ENCODE data around the gene ACTL9.
"Not testable (repeated sequence)": the region's sequence is repeated elsewhere in the genome, so short reads cannot be mapped to it uniquely, and the experiment has no call there.

Gene ACTL9, protein sequence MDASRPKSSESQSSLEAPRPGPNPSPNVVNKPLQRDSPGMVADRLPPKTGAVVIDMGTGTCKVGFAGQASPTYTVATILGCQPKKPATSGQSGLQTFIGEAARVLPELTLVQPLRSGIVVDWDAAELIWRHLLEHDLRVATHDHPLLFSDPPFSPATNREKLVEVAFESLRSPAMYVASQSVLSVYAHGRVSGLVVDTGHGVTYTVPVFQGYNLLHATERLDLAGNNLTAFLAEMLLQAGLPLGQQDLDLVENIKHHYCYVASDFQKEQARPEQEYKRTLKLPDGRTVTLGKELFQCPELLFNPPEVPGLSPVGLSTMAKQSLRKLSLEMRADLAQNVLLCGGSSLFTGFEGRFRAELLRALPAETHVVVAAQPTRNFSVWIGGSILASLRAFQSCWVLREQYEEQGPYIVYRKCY

DNA sequence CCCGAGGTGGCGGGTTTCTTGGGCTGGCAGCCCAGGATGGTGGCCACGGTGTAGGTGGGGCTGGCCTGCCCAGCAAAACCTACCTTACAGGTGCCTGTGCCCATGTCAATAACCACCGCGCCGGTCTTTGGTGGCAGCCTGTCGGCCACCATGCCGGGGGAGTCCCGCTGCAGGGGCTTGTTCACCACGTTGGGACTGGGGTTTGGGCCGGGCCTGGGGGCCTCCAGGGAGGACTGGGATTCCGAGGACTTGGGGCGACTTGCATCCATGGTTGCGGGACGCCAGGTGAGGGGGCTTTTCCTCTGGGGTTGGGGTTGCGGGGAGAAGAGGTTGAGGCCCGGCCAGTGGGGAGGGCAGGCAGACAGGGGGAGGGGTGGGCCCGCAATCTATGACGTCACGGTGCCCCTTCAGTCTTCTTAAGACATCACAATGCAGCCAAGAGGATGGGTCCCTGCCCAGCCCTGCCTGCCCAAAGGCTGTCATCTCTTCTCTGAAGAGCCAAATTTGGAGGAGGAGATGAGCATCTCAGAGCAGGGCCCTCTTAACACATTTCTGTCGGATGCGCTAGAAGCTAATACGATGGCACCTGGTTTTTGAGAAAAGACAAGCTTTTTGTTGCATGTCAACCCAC is at the start of gene ACTL9:
ACTL9 (minus strand) TSS at position 363 of the 631 bp plus-strand sequence; CDS start at position 269, 94 bp downstream.
- no peak for DNase-seq

DNA sequence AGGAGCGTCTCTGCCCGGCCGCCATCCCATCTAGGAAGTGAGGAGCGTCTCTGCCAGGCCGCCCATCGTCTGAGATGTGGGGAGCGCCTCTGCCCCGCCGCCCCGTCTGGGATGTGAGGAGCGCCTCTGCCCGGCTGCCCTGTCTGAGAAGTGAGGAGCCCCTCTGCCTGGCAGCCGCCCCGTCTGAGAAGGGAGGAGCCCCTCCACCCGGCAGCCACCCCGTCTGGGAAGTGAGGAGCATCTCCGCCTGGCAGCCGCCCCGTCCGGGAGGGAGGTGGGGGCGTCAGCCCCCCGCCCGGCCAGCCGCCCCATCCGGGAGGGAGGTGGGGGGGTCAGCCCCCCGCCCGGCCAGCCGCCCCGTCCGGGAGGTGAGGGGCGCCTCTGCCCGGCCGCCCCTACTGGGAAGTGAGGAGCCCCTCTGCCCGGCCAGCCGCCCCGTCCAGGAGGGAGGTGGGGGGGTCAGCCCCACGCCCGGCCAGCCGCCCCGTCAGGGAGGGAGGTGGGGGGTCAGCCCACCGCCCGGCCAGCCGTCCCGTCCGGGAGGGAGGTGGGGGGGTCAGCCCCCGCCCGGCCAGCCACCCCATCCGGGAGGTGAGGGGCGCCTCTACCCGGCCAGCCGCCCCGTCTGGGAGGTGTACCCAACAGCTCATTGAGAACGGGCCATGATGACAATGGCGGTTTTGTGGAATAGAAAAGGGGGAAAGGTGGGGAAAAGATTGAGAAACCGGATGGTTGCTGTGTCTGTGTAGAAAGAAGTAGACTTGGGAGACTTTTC is 40.9 kb upstream of the ACTL9 start:
- not testable (repeated sequence) for DNase-seq

DNA sequence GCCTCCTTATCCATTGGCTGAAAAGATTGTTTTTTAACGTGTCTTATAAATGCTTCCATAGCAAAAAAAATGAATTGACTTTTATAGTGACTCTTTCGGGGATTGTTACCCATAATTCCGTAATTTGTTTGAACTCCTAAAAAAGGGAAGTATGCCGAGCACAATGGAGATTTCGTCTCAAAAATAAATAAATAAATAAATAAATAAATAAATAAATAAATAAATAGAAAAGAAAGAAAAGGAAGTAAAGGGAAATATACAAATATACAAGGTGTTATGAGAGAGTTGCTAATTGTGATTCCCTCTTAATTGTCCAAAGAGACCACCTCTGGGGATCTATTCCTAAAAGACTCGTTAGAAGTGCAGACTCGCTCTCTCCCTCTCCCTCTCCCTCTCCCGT is 39.8 kb upstream of the ACTL9 start:
- no peak for DNase-seq

DNA sequence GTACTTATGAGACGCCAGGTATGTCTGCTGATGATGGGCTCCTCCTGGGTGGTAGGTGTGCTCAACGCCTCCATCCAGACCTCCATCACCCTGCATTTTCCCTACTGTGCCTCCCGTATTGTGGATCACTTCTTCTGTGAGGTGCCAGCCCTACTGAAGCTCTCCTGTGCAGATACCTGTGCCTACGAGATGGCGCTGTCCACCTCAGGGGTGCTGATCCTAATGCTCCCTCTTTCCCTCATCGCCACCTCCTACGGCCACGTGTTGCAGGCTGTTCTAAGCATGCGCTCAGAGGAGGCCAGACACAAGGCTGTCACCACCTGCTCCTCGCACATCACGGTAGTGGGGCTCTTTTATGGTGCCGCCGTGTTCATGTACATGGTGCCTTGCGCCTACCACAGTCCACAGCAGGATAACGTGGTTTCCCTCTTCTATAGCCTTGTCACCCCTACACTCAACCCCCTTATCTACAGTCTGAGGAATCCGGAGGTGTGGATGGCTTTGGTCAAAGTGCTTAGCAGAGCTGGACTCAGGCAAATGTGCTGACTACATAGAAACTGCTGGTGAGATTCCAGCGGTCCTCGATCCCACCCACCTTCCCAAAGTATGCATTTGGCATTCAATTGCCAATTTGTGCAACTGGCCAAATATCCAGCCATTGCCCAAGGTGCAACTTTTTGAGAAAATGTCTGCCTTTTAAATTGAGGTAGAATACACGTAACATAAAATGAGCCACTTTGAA is 33.0 kb upstream of the ACTL9 start:
- DNase-seq: no peak

DNA sequence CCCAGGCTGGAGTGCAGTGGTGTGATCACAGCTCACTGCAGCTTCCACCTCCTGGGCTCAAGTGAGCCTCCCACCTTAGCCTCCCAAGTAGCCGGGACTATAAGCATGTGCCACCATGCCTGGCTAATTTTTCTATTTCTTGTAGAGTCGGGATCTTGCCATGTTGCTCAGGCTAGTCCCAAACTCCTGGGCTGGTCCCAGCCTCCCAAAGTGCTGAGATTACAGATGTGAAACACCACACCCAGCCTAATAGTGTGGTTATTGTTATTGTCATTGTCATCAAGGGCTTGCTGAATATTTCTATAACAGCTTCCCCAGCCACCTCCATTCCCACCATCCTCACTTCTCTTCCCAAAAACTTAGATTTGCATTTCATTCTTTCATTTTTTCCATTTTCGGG is 25.7 kb upstream of the ACTL9 start:
- no peak for DNase-seq

DNA sequence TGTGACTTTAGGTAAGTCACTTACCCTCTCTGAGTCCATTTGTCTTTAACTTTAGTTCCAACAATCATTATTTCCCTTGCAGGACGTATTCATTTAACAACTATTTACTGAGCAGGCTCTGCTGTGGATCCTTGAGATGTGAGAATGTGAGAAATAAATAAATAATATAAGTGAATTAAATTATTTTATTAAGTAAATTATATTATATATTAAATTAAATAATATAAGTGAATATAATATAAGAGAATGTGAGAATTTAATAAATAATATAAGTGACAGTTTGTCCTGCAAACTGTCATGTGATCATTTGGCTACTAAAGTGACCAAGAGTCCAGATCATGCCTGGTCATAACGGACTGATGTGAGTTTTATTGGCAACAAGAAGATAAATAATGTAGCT is 23.4 kb upstream of the ACTL9 start:
- no peak for DNase-seq

DNA sequence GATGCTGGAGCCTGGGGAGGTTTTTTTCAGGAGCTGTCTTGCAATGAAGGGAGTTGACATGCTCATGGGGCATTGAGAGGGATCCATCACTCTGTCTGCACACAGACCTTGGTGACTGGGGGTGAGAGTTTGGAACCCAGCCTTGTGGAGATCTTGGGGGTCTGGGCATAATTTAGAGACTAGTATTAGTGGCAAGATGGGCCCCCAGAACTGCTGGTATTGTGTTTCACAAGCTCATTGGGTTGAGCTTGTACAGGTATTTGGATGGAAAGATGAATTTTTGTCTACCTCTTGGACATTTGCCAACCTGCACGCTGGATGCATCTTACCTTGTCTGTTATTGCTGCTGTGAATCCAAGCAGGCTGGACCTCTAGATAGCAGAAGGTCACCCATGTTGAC is 22.7 kb upstream of the ACTL9 start, which contains the start of gene OR2Z1:
OR2Z1 (plus strand) TSS at position 301 of the 400 bp plus-strand sequence. CDS start 9,395 bp downstream, outside the sequence.
- DNase-seq: no peak

DNA sequence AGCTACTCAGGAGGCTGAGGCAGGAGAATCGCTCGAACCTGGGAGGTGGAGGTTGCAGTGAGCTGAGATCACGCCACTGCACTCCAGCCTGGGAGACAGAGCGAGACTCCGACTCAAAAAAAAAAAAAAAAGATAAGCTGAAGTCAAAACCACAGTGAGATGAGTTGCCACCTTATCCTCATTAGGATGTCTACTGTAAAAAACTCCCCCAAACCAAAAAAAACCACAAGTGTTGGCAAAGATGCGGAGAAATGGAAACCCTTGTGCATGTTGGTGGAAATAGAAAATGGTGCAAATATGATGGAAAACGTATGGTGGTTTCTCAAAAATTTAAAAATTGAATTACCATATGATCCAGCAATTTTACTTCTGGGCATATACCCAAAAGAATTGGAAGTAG is 11.7 kb upstream of the ACTL9 start:
- DNase-seq: not testable (repeated sequence)

DNA sequence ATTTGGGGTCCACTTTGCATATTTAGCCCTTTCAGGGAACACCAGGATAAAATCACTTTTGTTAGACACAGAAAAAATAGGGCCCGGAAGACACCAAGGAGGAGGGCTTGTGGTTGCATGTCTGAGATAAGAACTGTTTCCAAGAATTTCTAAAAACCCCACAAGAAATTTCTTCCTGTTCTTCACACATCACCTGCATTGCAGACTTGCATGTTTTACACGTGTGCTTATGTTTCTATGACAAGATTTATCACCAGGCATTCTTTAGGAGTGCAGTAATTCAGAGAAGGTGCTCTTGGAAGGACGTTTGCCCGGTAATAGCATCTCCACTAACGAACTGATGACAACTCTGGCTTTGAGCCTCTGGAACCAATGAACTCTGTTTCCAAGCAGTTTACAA is 7.1 kb upstream of the ACTL9 start:
- no peak for DNase-seq

DNA sequence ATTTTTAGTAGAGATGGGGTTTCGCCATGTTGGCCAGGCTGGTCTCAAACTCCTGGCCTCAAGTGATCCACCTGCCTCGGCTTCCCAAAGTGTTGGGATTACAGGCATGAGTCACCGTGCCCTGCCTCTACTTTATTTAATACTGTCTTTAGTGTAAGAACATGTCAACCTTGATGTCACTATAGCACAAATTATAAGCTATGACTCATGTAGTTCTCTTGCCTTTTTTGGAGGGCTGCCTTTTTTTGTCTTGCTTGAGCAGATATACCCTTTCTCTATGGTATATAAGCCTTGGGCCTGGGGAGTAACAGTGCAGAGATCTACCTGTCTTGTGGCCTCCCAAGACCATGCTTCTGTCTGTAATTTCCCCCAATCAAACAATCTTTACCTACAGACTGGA is 6.7 kb upstream of the ACTL9 start:
- DNase-seq: not testable (repeated sequence)

DNA sequence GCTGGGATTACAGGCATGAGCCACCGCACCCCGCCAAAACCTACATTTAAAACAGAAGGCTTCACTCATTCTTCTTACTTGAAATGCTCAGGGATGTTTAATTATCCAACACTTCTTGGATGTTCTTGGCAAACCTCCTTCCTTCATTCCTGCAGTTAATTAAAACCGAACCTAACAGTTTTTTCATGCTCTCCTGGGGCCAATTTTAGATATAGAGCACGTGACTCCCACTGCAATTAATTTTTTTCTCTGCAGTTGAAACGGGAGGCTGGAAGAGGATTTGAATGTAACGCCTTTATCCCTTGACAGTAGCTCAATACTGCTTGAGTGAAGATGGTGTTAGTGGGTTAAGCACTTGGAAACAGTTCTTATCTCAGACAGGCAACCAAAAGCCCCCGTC is 4.6 kb upstream of the ACTL9 start:
- DNase-seq: no peak

DNA sequence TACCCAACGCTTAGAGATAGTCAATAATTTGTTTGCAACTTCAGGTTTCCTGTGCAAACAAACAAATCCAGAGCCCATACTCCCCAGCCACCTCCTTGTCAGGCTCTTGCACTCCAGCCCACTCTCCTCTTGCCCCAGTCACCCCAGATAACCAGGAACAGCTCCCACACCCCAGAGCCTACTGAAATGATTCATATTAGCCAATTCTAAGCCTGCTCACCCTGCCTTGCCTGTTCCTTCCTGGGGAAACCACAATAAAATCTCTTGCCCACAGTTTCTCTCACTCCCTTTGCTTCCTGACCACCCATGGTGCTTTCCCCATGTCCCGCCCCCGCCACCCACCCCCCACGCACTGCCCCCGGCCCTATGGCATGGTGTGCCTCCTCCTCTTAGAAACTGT is 3.8 kb upstream of the ACTL9 start:
- DNase-seq: no peak

DNA sequence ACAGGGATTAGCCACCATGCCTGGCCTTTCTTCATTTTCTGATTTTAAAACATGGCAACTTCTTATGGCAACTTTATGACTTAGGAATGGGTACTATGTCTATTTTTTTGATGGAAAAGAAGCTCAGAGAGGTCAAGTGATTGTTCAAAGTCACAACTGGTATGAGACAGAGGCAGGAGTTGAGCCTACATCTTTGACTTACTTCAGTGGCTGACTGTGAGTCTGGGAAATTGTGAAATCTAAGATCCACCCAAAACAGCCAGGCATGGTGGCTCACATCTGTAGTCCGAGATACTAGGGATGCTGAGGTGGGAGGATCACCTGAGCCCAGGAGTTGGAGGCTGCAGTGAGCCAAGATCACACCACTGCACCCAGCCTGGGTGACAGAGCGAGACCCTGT is 2.4 kb upstream of the ACTL9 start:
- DNase-seq: no peak

DNA sequence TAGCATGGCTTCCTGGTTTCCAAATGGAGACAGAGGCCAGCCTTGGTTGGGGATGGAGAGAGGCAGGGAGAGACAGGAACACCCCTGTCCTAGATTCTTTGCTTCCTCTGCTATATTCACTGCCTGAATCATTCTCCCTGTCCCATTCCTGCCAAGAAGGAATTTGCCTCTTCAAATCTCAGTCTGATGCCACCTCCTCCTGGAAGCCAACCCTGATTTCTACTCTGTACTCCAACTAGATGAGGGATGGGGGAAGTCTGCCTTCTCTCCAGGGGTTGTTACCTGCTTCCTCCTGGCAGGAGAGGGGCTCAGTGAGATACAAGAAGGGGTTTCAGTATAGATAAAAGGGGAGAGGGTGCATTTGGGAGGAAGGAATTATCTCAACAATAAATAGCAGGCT is 1.3 kb upstream of the ACTL9 start:
- no peak for DNase-seq

DNA sequence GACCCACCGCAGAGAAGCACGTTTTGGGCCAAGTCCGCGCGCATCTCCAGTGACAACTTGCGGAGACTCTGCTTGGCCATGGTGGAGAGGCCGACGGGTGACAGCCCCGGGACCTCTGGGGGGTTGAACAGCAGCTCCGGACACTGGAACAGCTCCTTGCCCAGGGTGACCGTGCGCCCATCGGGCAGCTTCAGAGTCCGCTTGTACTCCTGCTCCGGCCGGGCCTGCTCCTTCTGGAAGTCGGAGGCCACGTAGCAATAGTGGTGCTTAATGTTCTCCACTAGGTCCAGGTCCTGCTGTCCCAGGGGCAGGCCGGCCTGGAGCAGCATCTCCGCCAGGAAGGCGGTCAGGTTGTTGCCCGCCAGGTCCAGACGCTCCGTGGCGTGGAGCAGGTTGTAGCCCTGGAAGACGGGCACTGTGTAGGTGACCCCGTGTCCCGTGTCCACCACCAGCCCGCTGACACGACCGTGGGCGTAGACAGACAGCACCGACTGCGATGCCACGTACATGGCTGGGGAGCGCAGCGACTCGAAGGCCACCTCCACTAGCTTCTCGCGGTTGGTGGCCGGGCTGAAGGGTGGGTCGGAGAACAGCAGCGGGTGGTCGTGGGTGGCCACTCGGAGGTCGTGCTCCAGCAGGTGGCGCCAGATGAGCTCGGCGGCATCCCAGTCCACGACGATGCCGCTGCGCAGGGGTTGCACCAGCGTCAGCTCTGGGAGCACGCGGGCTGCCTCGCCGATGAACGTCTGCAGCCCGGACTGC is 743 bp downstream of the ACTL9 start:
- no peak for DNase-seq

DNA sequence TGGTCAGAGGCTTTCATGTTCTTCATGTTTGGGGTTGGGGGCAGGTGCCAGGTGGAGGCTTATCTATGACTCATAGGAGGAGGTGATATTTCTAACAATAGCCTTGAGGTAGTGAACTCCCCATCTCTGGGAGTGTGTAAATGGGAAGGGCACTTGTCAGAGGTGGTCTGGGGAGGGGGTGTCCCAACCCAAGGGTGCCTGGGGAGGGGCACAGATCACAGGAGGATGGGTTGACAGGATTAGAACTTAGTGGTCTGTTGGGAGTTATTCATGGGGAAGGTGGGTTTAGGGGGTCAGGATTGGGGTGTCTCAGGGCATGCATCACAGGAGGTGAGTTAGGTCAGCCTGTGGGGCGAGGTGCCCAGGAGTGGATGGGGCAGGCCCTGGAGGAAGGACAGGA is 1.6 kb downstream of the ACTL9 start:
- no peak for DNase-seq

DNA sequence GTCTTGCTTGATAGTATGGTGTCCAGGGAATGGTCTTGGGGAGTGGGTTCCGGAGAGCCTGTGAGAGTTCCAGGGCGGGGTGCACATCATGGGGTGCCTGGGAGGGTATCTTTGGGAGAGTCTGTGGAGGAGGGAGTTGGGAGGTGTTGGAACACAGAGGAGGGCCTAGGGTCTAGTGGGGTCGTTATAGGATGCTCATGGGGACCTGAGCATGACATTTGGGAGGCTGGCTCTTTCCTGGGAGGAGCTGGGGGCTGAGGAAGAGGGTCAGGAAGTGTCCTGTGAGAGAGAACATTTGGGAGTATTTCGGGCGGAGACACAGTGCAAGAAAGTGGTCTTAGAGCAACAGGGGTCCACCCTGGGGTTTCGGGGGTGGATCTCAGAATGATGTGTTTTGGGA is 2.7 kb downstream of the ACTL9 start:
- DNase-seq: no peak

DNA sequence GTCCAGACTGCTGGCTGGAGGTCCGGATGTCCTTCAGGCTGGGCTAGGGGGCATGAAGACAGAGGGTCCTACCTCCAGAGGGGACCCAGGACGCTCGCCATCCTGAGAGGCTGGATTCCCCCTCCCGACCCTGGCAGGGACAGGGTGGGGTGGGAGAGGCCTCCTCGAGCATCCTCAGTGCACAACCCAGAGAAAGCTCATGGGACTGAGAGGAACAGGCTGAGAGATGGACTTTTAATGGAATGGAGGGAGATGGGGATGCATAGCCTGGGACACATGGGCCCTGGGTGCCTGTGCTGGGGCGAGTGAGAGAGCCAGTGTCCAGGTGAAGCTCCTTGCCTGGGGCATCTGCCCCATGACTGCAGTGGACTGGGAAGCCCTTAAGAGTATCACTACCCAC is 3.1 kb downstream of the ACTL9 start:
- no peak for DNase-seq

DNA sequence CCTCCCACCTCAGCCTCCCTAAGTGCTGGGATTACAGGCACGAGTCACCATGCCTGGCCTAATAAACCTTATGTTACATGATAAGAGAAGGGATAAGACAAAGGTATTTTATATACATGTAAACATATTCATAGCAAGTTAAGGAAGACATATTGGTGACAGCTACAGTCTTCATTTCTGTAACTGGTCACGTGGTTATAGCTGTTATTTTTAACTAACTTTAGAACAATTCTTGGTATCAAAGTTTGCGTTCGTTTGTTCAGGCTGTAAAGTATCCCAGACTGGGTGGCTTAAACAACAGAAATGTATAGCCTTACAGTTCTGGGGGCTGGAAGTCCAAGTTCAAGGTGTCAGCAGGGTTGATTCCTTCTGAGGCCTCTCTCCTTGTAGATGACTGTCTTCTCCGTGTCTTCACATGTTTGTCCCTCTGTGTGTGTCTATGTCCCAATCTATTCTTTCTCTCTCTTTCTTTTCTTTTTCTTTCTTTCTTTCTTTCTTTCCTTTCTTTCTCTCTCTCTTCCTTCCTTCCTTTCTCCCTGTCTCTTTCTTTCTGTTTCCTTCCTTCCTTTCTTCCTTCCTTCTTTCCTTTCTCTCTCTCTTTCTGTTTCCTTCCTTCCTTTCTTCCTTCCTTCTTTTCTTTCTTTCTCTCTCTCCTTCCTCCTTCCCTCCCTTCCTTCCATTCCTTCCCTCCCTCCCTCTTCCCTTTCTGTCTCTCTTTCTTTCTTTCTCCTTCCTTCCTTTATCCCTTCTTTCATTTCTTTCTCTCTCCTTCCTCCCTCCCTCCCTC is 7.6 kb downstream of the ACTL9 start:
- DNase-seq: no peak

DNA sequence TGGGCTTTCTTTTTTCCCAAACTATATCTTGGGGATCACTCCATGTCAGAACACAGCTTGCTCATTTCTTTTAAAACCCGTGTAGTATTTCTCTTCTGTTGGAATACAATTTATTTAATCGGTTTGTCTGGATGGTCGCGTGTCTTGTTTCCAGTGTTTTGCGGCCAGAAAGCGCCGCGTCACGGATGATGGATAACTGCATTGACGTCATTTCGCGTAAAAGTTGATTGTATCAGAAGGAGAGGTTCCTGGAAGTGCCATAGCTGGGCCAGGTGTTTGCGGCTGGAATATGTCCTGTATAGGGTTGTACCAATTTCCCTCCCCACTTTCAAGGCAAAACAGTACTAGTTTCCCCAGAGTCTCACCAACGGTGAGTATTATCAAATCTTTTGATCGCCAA is 9.7 kb downstream of the ACTL9 start:
- no peak for DNase-seq

DNA sequence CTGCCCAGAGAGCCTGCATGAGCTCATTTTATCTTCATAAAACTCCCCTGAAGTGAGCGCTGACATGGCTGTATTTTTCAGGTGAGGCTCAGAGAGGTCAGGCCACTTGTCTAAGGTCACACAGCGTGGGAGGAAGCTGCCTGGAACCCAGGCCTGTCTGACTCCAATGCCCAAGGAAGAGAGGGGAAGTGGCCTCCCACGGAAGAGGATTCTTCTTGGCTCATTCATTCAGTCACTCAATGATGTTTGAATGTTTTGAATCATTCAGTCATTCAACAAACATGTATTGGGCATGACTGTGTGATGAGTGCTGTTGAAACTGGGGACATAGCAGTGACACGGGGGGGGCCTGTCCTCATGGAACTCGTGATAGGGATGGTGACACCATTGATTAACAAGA is 12.0 kb downstream of the ACTL9 start:
- DNase-seq: no peak

All from fibroblast of upper back skin (primary cell).